GM12874 (cell line): ENCODE measurements around the gene MUCL3.

Experiments
- TF ChIP-seq, protein P1 (sequence below): IDR thresholded peaks from 2 replicates; pipeline ENCODE4 v1.5.1; 2011; ENCODE audit warnings: low read depth, mild to moderate bottlenecking, control low read depth, low read length, moderate library complexity; ENCODE audit not compliant: insufficient read depth

The MUCL3 gene

DNA sequence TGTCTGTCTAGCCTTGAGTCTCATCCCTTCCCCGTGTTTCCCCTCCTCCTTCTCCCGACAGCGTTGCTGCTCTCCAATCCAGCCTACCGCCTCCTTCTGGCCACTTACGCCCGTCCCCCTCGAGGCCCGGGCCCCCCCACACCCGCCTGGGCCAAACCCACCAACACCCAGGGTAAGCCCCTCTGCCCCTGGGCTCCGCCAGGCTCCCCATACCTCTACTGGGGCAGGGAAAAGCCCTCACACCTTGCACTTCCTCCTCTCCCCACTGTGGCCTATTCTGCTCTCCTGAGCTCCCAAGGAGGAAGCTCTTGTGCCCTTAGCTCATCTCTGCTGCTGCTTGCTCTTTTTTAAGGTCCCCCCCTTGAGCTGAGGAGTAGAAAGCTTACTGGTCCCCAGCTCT is 45.4 kb upstream of the MUCL3 start:
- TF ChIP-seq, protein P1, sequence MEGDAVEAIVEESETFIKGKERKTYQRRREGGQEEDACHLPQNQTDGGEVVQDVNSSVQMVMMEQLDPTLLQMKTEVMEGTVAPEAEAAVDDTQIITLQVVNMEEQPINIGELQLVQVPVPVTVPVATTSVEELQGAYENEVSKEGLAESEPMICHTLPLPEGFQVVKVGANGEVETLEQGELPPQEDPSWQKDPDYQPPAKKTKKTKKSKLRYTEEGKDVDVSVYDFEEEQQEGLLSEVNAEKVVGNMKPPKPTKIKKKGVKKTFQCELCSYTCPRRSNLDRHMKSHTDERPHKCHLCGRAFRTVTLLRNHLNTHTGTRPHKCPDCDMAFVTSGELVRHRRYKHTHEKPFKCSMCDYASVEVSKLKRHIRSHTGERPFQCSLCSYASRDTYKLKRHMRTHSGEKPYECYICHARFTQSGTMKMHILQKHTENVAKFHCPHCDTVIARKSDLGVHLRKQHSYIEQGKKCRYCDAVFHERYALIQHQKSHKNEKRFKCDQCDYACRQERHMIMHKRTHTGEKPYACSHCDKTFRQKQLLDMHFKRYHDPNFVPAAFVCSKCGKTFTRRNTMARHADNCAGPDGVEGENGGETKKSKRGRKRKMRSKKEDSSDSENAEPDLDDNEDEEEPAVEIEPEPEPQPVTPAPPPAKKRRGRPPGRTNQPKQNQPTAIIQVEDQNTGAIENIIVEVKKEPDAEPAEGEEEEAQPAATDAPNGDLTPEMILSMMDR = no peak

DNA sequence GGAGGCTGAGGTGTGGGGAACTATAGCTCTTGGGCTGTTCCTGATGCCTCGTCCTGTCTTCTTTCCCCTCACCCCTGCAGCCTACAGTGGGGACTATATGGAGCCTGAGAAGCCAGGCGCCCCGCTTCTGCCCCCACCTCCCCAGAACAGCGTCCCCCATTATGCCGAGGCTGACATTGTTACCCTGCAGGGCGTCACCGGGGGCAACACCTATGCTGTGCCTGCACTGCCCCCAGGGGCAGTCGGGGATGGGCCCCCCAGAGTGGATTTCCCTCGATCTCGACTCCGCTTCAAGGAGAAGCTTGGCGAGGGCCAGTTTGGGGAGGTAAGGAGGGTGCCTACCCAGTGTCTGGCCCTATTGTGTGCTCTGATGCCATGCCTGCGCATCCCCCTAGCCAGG is 44.2 kb upstream of the MUCL3 start:
- TF ChIP-seq, protein P1 = no peak

DNA sequence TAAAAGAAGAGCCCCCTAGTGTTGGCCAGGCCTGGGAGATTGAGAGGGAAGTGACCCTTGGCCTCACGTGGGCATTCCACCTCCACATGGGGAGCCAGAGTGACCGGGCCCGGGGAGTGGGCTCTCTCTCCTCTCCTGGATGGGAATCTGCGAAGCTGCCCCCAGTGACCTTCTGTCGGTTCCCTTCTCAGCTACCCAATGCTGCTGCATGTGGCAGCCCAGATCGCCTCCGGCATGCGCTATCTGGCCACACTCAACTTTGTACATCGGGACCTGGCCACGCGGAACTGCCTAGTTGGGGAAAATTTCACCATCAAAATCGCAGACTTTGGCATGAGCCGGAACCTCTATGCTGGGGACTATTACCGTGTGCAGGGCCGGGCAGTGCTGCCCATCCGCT is 42.9 kb upstream of the MUCL3 start:
- TF ChIP-seq, protein P1 = no peak

DNA sequence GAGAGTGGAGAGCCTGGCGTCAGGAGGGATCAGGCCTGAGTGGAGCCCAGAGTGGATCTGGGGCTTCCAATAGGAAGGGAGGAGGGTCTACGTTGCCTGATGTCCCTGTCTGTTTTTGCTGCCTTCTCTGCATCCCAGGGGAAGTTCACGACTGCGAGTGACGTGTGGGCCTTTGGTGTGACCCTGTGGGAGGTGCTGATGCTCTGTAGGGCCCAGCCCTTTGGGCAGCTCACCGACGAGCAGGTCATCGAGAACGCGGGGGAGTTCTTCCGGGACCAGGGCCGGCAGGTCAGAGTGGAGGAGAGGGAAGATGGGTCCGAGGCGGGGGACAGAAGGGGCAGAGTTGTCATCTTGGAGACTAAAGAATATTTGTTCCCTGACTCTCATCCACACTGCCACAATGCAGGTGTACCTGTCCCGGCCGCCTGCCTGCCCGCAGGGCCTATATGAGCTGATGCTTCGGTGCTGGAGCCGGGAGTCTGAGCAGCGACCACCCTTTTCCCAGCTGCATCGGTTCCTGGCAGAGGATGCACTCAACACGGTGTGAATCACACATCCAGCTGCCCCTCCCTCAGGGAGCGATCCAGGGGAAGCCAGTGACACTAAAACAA is 41.9 kb upstream of the MUCL3 start:
- TF ChIP-seq, protein P1 = no peak

DNA sequence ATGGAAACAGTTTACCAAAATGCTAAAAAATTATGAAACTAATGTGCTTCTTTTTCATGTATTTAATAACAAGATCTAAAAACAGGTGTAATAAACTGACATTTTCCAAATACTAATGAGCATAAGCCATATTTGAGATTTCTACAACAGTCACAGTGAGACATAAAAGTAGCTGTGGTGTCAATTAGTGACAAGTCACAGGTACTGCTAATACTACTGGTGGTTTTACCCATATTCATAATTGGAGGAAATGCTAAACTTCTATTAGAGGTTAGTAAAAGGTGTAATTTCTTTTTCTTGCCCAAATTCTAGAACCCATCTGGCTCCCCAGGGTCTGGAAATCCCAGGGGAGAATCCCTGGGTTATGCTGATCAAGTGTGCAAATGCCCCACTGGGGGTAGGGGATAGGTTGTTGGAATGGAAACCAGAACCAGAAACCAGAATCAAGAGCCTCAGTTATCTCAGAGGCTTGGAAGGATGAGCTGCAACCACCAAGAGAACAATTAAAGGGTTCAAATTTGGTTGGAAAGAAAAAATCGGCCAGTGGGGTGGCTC is 39.8 kb upstream of the MUCL3 start:
- TF ChIP-seq, protein P1 = no peak

DNA sequence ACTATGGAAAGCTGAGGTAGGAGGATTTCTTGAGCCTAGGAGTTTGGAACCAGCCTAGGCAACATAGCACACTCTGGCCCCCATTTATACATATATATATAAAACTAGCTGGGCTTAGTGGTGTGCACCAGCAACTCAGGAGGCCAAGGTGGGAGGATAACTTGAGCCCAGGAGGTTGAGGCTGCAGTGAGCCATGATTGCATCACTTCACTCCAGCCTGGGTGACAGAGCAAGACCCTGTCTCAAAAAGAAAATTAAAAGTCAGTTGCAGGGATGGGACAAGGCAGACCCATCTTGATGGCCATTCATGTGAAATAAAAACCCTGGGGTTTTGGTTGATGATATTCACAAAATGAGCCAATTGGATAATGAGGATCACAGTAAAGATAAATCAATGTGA is 39.3 kb upstream of the MUCL3 start:
- TF ChIP-seq, protein P1 = no peak

DNA sequence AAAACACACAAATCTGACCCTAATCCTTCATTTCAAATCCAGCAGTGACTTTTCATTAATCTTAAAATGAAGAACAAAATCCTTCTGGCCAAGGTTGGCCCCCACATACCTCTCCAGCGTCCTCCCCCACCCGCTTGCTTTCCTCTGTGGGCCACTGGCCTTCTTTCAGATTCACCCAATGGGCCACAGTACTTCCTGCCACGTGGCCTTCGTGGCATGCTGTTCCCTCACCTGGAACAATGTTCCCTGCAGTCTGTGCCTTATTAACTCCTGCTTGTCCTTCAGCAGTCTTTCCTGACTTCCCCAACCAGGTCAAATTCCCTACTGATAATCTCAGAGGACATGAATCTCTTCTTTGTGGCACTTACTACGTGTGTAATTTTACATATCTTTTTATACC is 38.1 kb upstream of the MUCL3 start:
- TF ChIP-seq, protein P1 = no peak
